ENCODE measurements around the gene FYN.

DNA sequence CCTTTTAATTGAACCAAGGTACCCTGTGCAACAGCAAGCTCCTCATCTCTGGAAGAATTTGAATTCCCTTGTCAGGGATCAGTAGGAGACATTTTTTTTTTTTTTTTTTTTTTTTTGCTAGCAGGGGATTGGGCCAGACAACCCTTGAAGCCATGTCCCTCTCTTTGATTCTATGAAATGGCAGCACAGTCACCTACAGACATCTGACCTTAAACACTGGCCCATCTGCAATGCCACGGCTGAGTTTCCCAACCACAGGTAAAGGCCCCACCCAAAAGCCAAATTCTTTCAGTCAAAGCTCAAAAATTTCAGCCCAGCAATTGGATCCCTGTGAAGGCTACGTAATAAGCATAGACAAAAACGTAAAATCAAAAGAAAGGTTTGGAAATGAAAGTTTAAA, 94.2 kb downstream of the FYN start:
- no peak for TF ChIP-seq L3MBTL2 (conservative IDR thresholded peaks at IDR 0.05)
- TF ChIP-seq ARNT (IDR thresholded peaks at IDR 0.05): no peak
- no peak for TF ChIP-seq FOXA1 (IDR thresholded peaks at IDR 0.05)
- no peak for TF ChIP-seq FOXM1 (IDR thresholded peaks at IDR 0.05; ENCODE audit: borderline replicate concordance)
- no peak for TF ChIP-seq SUZ12 (IDR thresholded peaks at IDR 0.05)
